GM18951 (cell line): ENCODE data around the gene RASAL2.

Experiments used
- POLR2A ChIP-seq: IDR thresholded peaks from 4 replicates; pipeline ENCODE4 v1.6.1; 2011; ENCODE audit warnings: mild to moderate bottlenecking; ENCODE audit not compliant: insufficient read length, insufficient read depth; ENCODE audit errors: extremely low read depth
- in situ Hi-C: fragments of 300-500 bp; cut with MboI; formaldehyde crosslinking; loops from one replicate; pipeline ENCODE4 v1.12.0; 2022; ENCODE audit warnings: low sequenced_read_pairs, mixed read lengths, inconsistent platforms; ENCODE audit not compliant: unreplicated experiment

RASAL2 gene

DNA sequence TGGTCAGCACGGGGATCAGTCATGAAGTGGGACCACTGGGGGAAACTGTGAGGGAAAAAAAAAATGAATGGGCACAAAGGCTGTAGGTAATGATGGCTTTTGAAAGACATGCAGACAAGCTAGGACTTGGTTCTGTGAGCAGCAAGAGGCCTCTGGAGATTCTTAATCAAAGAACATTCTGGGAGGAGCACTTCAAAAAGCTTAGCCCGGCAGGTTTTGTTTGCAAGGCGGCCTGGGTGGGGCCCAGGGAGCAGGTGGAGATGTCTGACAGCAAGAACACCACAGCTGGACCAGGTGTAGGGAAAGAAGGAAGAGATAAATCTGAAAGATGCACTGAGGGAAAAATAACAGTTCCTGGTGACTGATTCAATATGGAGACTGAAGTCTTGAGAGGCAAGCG lies 425.0 kb downstream of the RASAL2 start:
- TF ChIP-seq POLR2A, result no peak
- in situ Hi-C loops, result no loop called here

DNA sequence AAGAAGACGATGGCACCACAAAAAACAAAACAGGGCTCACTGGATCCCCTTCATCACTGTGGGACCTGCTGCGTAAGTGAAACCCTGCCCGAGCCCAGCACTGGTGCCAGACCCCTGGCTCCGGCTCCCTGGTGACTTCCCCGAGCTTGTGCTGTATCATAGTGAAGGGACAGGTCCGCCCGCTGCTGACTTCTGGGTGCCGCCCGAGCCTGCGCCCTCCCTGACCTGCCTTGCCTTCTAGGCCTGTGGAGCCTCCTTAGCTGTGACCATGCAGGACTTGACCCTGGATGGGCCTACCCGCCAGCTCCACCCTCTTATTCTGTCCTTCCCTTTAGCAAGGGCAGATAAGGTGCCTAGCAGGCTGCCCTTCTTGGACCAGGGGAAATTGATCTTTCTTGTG lies 426.9 kb downstream of the RASAL2 start:
- in situ Hi-C loops, result no loop called here
- no peak for TF ChIP-seq POLR2A

DNA sequence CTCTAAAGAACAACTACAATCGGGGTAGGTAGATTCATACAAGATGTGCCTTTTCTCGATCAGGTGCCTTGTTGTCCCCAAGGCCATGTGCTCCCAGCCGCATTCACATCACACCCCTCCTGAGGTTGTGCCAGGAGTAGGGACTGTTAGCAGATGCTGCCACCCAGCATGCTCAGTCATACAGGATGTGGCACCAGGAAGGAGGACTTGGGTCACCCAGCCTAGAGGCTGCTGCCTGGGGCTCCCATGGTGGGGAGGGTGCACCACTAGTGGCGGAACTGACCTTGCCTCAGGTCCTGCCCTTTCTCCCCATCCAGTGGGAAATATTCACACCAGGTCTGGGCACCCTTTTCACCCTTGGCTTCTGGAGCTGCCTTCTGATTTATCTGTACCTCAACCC lies 427.3 kb downstream of the RASAL2 start:
- no peak for TF ChIP-seq POLR2A
- in situ Hi-C loops, result no loop called here

DNA sequence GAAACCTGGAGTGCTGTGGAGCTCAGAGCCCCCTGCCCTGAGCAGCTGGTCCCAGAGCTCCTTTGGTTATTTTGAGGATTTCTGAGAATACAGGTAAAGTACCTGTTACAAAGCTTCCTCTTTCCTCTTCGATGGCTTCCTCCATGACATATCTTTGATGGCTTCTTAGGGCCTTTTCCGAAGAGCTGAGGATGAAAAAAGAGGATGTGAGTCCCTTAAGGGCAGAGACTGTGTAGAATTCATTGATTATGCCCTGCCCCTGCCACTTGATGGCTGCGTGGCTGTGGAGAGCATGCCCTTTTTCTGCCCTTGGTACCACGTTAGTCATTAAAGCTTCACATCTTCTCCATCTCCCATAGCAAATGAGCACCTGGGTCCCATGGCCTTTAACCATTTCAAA lies 433.2 kb downstream of the RASAL2 start:
- in situ Hi-C loops, result loop anchor here (25.0 kb wide), 2 partner anchors 210 to 835 kb away; partner anchors contain the start of genes AXDND1 and RALGPS2
- no peak for TF ChIP-seq POLR2A

DNA sequence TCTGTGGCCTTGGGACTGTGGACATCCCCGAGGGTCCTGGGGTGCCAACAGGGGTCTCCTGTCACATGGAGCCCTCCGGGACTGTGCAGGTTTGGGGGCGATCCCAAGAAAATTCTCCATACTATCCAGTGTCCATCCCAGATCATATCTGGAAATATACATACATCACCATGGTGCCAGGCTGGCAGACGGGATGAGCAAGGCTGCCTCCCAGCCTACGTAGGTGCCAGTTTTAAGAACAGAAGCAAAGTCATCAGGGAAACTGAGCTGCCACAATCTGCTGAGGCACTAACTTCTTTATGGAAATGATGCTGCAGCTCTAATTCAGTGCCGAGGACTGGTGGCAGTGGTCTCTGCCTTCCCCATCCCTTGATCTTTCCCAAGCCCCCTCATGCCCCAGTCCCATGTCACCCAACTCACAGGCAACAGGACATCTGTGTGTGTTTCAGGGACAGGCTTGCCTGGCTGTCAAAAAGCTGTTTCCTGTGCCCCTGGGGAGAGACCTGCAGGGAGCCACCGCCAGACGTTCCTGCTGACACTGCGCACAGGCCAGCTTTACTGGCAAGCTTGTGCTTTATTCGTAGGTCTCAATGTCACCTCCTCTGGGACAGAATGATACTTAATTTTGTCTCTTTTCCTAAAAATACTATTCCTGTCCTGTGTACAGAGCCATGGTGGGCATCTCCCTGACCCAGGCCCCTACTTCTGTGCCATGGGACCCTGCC lies 434.5 kb downstream of the RASAL2 start:
- in situ Hi-C loops, result loop anchor here (25.0 kb wide), 2 partner anchors 209 to 834 kb away; partner anchors contain the start of genes AXDND1 and RALGPS2

DNA sequence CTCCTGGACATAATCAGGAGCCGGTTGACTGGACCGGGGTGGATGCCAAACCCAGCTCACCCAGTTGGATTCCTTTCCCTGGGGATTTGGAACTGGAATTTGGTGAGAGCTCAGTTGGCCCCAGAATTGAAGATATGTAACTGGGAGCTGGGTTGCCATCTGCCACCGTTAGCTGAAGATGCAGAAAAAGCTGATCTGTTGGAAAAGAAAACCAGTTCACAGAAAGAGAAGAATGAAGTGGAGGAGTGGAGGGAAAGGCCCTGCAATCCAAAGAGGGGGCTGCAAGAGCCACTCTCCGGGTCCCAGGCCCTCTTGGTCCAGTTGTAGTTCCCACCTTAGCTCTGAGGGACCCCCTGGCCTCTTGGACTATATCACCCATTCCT lies 435.0 kb downstream of the RASAL2 start:
- in situ Hi-C loops, result loop anchor here (25.0 kb wide), 2 partner anchors 208 to 833 kb away; partner anchors contain the start of genes AXDND1 and RALGPS2
- TF ChIP-seq POLR2A, result no peak

More for the DNA sequence above, 434.5 kb downstream of the RASAL2 start:
- no peak for TF ChIP-seq POLR2A

DNA sequence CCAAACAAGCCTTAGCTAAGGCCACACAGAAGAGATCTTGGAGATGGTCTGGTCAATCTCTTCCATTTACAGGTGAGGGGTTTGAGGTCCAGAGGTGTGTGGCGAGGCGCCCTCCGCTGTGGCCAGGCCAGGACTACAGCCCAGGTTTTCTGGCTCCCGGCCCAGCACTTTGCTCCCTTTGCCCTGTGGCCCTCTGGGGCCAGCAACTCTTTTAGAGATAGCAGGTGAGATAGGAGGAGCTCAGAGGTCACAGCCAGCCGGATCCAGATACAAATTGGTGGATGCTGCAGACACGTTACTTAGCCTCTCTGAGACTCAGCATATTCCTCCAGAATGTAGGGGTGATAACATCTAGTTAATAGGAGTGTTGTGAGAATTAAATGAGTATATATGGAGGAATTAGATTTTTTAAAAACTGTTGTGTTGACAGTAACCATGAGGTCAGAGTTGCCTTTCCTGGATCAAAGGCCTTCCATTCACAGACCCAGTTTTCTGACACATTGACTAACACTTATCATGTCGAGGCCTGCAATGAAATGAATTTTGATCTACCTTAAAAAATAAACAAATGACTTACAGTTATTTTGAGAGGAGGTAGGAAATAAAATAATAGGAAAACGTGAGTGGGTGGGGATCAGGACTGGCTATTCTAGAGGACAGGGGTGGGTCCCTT lies 435.6 kb downstream of the RASAL2 start:
- no peak for TF ChIP-seq POLR2A
- in situ Hi-C loops, result loop anchor here (10.0 to 25.0 kb wide), 3 partner anchors 208 to 833 kb away; partner anchors contain the start of genes AXDND1 and RALGPS2

DNA sequence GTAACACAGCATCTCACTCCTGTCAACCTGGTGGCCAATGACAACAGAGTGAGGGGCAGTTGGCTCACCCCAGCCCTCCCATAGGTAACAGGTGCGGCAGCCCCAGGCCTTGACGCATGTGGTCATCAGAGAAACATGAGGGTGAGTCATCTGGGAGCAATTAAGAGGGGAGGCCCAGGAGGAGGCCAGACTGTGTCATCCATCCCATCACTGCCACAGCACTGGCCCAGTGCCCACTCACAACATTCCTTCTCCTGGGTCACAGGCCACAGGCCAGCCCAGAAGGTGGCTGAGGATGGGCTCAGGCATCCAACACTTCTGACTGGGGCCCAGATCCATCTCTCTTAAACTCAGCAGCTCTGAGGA lies 436.1 kb downstream of the RASAL2 start:
- in situ Hi-C loops, result loop anchor here (10.0 to 25.0 kb wide), 3 partner anchors 207 to 832 kb away; partner anchors contain the start of genes AXDND1 and RALGPS2
- no peak for TF ChIP-seq POLR2A

DNA sequence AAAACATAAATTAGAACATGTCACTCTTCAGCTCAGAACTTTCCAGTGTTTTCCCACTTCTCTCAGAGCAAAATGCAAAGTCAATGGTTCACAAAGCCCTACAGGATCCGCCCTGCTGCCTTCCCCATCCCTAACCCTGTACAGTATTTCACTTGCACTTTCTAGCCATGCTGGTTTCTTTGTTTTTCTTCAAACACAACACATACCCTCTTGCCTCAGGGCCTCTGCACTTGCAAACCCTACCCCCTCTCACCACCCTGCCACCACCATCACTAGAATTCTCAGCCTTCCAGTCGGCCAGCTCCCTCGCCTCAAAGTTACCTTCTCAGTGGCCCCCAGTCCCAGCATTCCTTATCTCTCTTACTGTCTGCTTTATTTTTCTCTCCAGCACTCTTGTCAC lies 436.6 kb downstream of the RASAL2 start:
- TF ChIP-seq POLR2A, result no peak
- in situ Hi-C loops, result loop anchor here (10.0 to 25.0 kb wide), 3 partner anchors 207 to 832 kb away; partner anchors contain the start of genes AXDND1 and RALGPS2

DNA sequence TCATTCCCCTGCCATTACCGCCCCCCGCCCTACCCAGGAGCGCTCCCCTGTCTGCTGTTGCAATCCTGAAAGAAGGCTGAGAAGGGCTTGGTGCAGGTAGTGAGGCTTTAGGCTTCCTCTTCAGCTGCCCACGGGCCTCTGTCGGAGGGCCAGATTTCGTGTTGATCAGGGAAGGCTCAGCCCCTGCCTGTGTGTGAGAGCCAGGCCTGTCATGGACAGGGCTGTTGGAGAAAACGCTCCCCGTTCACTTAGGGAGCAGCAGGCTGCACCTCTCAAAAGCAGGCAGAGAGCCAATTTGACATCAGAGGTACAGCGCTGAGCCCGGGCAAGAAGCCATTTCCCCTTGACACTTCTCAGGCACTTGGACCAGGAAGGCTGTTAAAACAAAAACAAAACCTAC lies 438.0 kb downstream of the RASAL2 start:
- no peak for TF ChIP-seq POLR2A
- in situ Hi-C loops, result loop anchor here (10.0 to 25.0 kb wide), 3 partner anchors 205 to 830 kb away; partner anchors contain the start of genes AXDND1 and RALGPS2

DNA sequence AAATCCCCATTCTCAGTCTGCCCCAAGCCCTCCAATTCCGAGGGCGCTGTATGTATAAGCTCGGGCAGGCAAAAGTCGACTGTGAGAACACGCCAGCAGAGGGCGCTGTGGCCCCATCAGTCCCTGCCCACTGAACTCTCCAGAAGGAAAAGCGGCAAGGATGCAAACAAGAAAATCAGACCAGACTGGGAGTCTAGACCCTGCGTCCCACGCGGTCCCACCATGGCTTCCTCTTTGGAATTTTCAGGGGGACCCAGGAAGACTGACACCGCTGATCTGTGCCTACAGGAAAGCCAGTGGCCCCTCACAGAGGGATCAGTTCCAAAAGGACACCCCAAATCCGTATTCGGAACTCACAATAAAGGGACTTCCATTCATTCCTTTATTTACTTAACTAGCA lies 438.5 kb downstream of the RASAL2 start:
- TF ChIP-seq POLR2A, result no peak
- in situ Hi-C loops, result loop anchor here (10.0 to 25.0 kb wide), 3 partner anchors 205 to 830 kb away; partner anchors contain the start of genes AXDND1 and RALGPS2

DNA sequence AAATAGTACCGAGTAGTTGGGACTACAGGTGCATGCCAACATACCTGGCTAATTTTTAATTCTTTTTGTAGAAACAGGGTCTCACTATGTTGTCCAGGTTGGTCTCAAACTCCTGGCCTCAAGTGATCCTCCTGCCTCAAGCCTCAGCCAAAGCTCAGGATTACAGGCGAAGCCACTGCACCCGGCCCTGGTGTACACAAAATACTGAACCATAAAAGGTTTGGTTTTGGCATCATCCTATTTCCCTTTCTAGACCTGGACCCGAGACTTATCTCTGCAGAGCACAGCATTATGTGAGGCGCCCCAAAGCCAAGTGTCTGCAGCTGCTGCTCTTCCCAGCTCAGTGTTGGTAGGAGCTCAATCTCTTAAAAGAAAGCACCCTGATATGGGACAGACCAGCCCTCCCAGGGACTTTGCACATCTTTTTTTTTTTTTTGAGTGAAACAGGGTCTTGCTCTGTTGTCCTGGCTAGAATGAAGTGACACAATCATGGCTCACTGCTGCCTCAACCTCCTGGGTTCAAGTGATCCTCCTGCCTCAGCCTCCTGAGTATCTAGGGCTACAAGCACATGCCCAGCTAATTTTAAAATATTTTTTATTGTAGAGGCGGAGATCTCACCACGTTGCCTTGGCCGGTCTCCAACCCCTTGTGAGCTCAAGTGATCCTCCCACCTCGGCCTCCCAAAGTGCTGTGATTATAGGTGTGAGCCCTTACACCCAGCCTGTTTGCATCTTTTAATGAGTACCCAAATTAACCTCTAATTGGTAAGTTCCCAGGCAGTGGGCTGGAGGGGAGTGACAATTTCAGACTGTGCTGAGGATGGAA lies 439.4 kb downstream of the RASAL2 start:
- TF ChIP-seq POLR2A, result no peak
- in situ Hi-C loops, result loop anchor here (10.0 to 25.0 kb wide), 3 partner anchors 204 to 829 kb away; partner anchors contain the start of genes AXDND1 and RALGPS2
